Measurements from ENCODE around the gene NEK7.

Gene NEK7

GRCh38 chr1:198264282-198264681 is 107.5 kb downstream of the NEK7 start:
- DNase-seq = no peak

GRCh38 chr1:198265073-198265661 is 108.4 kb downstream of the NEK7 start:
- no peak for DNase-seq

DNA sequence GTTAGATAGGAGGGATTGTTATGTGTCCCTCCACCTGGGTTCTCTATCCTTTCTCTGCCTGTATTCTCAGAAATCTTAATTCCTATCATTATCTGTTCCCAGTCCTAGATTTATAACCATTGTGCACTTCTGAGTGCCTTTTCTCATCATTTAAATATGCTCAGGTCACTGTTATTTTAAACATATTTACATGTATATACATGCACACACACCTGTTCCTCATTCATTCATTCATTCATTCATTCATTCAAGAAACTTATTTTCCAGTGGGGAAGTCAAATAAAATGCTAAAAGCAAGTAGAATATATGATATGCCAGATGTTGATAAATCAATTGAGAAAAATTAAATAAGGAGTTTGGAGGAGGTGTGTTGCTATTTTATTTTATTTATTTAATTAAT is 110.3 kb downstream of the NEK7 start:
- DNase-seq = no peak

DNA sequence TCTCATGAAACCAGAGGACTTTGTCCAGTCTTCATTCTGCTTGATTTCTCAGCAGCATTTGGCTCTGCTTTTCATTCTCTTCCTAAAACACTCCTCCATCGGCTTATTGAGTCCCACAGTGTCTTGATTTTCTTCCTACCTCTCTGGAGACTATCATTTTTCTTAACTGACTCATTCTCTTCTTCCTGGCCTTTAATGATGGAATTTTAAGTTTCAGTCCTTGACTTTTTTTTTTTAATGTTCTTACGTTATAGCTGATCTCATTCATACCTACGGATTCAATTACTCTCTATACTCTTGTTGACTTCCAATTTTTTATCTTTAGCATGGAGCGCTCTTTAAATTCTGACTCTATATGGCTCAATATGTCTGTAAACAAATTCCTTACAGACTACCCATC is 111.1 kb downstream of the NEK7 start:
- no peak for DNase-seq

DNA sequence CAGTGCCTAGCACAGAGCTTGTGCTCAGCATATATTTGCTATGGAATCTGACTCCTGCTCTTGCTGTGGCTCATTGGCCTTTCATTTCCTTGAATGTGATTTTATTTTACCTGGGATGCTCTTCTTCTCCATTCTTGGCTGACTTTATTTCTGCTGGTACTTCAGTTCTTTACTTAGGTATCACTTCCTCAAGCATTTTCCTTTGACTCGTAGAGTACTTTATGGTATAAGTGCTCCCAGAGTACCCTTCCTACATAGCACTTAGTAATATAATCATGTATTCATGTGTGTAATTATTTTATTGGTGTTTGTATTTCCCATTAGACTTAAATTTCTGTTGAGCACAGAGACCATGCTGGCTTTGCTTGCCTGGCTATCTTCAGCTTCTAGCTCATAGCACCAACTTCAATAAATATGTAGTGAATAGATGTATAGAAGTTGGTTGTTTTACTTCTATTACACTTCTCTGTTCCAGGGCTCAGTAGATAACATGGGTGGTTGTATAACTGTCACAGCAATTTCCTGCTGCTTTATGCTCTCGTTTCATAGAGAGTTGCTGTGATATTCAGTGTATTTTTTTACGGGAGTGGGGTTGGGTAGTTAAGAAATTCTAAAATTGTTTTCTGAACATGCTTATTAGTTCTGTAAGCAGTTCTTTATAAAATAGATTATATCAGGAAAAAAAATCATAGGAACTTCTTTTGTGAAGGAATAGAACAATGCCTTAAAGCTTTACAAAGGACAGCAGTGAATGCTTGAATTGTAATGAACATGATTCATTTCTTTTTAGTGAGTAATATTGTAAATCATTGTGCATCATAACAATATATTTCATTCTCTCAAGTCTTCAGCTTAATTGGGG is 112.2 kb downstream of the NEK7 start:
- no peak for DNase-seq

DNA sequence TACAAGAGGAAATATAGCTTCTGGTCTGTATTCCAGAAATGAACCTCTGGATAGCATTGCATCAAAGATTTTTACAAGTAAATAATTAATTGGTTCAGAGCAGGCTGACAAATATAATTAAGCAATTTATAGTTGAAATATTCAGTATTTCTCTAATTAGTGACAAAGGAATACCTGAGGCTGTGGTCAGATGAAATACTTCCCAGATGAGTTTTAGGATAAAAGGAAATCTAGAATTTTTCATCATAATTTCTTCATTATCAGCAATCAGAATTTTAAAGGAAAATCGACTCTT is 112.8 kb downstream of the NEK7 start:
- DNase-seq = no peak

- DNase-seq = no peak
Measured at GRCh38 chr1:198270273-198270828, 113.6 kb downstream of the NEK7 start.

DNA sequence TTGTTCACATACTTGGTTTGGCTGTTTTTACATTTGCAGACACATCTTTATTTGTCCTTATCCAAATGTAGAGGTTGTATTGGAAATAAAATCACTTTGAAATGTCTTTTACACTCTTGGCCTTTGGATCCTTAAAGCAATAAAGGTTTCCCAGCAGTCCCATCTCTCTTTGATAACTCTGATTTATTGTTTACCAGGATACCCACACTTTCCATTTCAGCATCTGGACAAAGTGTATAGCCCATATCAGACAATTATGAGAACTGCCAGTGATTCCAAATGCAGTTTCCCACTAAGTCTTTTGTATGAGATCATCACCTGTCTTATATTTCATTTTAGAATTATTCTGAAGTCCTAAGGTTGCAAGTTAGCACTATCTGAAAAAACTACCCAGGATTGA is 114.7 kb downstream of the NEK7 start:
- no peak for DNase-seq

- DNase-seq = no peak
Measured at GRCh38 chr1:198272492-198272891, 115.7 kb downstream of the NEK7 start.

DNA sequence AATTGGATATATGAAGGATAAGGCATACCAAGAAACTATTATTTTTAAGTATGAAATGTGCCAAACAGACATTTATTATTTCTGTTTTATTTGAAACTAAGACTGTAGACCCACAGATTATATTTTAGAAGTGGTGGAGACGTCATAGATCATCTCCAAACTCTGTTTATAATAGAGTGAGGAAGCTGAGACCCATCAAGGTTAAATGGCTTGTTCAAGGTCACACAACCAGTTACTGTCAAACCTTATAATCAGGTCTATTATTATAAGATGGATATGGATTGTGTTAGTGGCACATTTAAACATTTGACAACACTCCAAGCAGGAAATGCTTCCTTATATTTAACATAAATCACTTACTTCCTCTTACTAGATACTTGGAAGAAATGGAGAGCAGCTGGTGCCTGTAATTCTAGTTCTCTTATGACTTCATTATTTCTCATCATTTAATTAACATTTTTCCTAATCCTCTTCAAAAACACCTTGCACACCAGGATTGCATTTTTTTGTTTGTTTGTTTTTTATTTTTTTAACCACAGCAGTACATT is 117.0 kb downstream of the NEK7 start:
- DNase-seq = no peak

DNA sequence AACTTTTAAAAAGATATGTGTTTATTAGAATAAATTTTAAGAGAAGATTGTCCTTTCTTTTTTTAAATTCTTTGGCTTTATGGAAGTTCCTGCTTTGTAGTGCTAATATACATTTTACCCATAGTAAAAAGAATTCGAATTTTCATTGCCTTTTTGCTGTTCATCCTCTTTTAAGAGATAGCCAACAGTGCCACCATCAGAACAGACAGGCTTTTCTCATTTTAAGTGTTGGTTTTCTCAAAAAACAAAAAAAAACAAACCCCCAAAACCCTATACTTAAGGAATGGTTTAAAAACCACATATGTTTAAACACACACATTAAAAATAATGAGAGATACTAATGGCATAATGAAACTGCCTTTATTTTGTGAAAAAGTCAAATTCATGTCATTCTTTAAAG is 118.8 kb downstream of the NEK7 start:
- DNase-seq = no peak

- DNase-seq = peak; percentile 66
Measured at GRCh38 chr1:198276241-198276640, 119.4 kb downstream of the NEK7 start.

- DNase-seq = no peak
Measured at GRCh38 chr1:198278943-198279342, 122.1 kb downstream of the NEK7 start.

- DNase-seq = no peak
Measured at GRCh38 chr1:198280080-198280479, 123.3 kb downstream of the NEK7 start.

- no peak for DNase-seq
Measured at GRCh38 chr1:198281911-198282310, 125.1 kb downstream of the NEK7 start.

DNA sequence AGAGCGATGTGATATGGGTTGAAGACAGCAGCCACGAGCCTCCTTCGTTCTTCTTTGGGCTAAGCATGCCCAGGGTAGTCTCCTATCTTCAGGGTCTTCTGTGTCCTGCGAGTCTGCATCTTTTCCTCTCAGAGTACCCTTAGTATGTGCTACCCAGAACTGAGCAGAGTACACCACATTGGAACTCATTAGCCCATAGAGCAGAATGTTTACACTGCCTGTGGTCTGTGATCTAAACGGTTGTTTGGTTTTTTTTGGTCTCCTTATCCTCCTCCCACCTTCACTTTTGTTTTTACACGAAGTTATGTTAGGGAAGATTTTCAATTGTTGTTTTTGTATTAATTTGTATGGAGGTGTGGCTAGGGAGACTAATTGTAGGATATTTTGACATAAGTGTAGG is 126.4 kb downstream of the NEK7 start:
- DNase-seq = no peak

- no peak for DNase-seq
Measured at GRCh38 chr1:198287916-198288315, 131.1 kb downstream of the NEK7 start.

- DNase-seq = no peak
Measured at GRCh38 chr1:198290089-198290683, 133.4 kb downstream of the NEK7 start.

DNA sequence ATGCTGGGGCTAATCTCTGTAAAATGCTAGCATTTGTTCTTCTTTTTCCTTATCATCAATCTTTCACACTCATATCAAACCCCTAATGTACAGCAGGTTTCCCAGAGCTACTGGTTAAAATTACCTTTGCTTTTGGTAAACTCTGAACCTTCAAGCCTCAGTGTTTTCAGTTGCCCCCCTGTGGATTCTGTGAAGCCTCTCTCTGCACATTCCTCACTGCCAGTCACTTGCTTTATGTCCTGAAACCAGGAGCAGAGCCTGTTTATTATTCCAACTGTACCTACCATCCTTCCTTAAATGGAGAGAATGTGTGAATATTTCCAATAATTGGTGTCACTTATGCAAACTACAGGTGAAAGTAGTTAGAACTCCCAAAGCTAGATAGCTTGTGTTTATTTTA is 134.2 kb downstream of the NEK7 start:
- DNase-seq = no peak

GRCh38 chr1:198291924-198292323 is 135.1 kb downstream of the NEK7 start:
- no peak for DNase-seq

DNA sequence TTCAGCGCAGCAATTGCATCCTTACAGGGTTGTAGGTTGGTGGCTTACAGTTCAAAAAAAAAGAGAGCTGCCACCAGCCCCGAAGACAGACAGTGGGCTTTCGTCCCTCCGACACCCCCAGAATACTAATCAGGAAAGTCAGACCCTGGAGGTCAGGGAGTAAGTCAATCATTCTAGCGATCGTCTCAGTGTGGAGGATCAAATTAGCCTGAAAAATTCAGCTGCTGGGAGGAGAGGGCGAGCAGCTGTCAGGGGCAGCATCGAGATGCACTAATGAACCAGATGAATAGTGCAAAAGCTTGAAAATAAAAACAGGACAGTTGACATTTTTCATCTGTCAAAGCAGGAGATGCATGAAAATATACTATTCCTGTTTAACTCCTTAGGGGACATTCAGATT is 138.4 kb downstream of the NEK7 start:
- DNase-seq = no peak

DNA sequence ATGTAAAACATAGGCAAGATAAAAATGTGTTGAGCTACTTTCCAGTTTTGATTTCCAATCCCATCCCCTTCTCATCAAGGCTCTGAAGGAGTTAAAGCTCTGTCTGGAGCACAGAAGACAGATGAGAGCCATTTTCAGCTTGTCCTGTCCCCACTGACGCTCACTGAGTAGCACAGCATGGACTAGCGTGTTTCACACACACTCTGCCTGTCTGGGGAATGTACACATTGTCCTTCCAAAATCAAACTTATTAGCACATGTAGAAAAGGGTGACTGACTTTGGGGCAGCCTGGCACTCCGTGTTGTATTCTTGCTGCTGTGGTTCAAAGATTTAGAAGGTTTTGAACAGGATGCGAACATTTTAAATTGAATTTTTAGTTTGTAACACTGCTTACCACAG is 139.2 kb downstream of the NEK7 start:
- DNase-seq = no peak

DNA sequence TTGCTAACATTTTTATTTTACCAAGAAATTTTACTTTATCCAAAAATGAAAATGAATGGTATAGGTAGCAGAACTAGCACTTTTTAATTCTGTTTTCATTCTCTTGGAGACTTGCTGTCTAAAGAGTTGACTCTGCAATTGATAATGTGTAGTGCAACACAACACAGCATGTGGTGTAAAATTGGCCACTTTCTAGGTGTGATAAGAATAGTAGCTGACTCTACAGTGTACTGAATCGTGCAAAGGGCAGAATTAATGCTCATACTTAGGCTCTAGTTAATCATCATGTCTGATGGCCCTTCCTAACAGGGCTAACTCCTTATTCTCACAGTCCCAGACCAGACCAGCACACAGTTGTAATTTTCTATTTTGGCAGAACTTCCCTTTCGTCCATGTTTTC is 140.5 kb downstream of the NEK7 start:
- no peak for DNase-seq

GRCh38 chr1:198298640-198299039 is 141.8 kb downstream of the NEK7 start:
- no peak for DNase-seq
